HG03439 (cell line): ENCODE measurements around the gene LILRA2.
"Not testable (repeated sequence)": the region's sequence is repeated elsewhere in the genome, so short reads cannot be mapped to it uniquely, and the experiment has no call there.

Experiments
- ATAC-seq: cut with Tn5 transposase; IDR thresholded peaks from one replicate; pipeline ENCODE4 v1.9.1; 2021; ENCODE audit warnings: mild to moderate bottlenecking, moderate library complexity; ENCODE audit not compliant: unreplicated experiment

LILRA2 gene

DNA sequence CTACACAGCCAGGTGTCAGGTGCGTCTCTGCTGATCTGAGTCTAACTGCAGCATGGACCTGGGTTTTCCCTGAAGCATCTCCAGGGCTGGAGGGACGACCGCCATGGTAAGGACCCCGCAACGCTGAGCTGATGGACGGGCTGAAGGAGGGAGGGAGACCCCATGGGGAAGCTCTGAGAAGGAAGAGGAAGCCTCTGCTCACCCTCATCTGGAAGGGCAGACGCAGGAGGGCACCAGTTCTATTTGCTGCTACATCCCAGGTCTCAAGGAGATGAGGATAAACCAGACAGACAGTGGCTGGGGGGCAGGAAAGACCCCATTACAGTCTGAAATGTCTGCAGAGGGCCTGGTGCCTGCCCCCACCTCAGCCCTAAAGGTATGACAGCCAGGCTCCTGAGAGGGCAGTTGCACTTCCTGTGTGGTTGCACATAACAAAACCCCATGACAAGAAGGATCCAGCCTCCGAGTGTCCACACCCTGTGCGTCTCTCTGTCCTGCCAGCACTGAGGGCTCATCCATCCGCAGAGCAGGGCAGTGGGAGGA lies at the start of gene LILRA2:
Gene LILRA2 (plus strand): TSS at position 461 of the 543 bp plus-strand sequence. CDS start 89 bp downstream, outside the sequence.
- no peak for ATAC-seq

GRCh38 chr19:54525636-54526035 lies 48.0 kb upstream of the LILRA2 start:
- no peak for ATAC-seq

DNA sequence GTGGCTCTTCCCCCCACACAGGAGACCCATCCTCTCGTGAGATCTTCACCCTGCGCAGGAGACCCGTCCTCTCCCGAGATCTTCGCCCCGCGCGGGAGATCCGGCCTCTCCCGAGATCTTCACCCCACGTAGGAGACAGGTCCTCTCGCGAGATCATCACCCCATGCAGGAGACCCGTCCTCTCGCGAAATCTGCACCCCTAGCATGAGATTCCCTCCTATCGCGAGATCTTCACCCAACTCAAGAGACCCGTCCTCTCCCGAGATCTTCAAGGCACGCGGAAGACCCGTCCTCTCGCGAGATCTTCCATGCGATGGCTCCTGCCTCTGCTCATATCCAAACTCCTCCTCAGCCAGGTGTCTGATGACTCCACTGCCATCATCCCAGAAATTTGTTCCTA lies 46.6 kb upstream of the LILRA2 start:
- no peak for ATAC-seq

GRCh38 chr19:54530866-54531265 lies 42.7 kb upstream of the LILRA2 start:
- ATAC-seq = no peak

- no peak for ATAC-seq
Measured at GRCh38 chr19:54532528-54532927, 41.1 kb upstream of the LILRA2 start.

- ATAC-seq = no peak
Measured at GRCh38 chr19:54533476-54533875, 40.1 kb upstream of the LILRA2 start.

DNA sequence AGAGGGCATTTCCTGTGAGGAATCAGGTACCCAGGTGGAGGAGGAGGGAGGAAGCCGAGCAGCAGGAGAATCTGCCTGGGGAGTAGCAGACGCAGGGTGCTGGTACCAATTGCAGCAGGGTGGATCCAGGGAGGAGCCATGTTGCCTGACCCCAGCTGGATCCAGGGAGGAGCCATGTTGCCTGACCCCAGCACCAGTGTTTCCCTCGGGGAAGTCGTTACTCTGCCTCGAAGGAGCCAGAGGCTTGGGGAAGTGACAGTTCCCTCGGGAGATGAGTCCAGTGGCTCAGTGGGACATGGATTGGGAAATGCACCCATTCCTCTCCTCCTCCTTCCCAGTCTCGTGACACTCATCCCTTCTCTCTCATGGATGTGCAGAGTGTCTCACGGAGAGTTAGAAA lies 39.4 kb upstream of the LILRA2 start:
- no peak for ATAC-seq

GRCh38 chr19:54535601-54536000 lies 38.0 kb upstream of the LILRA2 start:
- ATAC-seq = no peak

DNA sequence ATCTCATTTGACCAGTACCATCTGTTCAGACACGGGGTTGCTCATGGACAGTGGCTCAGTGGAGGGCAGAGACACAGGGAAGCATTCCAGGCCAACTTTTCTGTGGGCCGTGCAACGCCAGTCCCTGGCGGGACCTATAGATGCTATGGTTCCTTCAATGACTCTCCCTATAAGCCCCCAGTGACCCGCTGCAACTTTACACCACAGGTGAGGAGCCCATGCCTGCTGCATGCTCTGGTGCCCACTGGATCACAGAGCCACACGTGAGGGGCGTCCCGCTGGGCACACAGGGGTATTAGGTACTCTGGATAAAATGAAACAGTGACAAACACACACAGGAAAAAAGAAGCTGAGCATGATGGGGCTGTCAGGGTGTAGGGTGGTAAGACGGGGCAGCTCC lies 36.6 kb upstream of the LILRA2 start:
- ATAC-seq = no peak

GRCh38 chr19:54541712-54542111 lies 31.9 kb upstream of the LILRA2 start:
- no peak for ATAC-seq

DNA sequence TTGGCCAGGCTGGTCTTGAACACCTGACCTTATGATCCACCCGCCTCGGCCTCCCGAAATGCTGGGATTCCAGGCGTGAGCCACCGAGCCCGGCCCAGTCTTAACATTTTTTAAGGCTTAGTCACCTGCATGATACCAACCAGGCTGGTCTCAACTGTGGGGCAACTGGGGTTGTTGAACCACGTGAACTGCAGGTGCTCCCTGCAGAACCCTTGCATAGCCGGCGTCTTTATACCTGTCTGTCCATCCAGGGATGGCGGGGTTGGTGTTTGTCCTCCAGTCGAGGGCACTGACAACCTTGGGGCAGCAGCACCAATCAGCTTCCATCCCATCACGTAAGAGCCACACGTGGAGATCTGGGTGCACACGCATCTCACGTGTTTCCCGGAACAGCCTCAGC lies 24.8 kb upstream of the LILRA2 start:
- no peak for ATAC-seq

GRCh38 chr19:54549224-54549623 lies 24.4 kb upstream of the LILRA2 start:
- no peak for ATAC-seq

GRCh38 chr19:54551293-54551692 lies 22.3 kb upstream of the LILRA2 start:
- ATAC-seq = no peak

DNA sequence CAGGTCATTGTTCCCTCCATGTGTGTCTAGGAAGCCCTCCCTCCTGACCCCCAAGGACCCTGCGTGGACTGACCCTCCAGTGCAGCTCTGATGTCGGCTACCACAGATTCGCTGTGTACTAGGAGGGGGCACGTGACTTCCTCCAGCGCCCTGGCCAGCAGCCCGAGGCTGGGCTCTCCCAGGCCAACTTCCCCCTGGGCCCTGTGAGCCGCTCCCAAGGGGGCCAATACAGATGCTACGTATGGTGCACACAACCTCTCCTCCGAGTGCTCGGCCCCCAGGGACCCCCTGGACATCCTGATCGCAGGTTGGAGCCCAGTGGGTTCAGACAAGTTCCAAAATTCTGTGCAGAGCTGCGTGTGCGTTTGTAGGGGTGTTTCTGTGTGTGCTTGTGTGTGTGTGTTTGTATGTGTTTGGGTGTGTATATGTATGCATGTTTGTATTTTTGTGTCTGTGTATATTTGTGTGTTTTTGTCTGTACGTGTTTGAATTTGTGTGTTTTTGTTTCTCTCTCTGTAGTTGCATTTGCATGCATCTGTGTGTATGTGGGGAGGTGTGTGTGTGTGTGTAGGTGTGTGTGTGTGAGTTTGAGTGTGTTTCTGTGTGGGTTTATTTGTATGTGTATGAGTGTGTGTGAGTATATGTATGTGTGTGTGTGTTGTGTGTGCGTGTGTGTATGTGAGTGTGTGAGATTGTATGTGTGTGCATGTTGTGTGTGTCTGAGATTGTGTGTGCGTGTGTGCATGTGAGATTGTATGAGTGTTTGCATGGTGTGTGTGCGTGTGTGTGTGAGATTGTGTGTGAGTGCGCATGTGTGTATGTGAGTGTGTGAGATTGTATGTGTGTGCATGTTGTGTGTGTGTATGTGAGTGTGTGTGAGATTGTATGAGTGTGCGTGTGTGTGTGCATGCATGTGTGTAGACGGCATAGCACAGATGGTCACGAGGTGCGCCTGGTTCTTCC lies 21.4 kb upstream of the LILRA2 start:
- no peak for ATAC-seq

GRCh38 chr19:54552913-54553310 lies 20.7 kb upstream of the LILRA2 start:
- ATAC-seq = no peak

DNA sequence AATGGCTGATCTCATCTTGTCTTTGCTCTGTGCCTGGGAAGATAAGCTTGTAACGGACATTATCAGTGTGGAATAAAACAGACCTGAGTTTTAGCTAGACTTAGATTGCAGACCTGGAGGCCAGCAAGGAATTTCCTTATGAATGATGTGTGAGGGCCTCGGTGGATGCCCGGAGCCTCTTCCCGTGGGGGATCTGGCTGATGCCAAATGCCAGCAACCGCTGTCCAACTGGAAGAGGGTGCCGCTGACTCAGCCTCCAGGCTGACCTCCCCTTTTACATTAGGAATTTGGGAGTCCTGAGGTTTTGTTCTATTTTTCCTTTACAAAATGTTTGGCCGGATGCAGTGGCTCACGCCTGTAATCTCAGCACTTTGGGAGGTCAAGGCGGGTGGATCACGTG lies 19.6 kb upstream of the LILRA2 start:
- no peak for ATAC-seq

GRCh38 chr19:54554896-54555295 lies 18.7 kb upstream of the LILRA2 start:
- ATAC-seq = no peak

GRCh38 chr19:54556194-54556593 lies 17.4 kb upstream of the LILRA2 start:
- ATAC-seq = no peak

DNA sequence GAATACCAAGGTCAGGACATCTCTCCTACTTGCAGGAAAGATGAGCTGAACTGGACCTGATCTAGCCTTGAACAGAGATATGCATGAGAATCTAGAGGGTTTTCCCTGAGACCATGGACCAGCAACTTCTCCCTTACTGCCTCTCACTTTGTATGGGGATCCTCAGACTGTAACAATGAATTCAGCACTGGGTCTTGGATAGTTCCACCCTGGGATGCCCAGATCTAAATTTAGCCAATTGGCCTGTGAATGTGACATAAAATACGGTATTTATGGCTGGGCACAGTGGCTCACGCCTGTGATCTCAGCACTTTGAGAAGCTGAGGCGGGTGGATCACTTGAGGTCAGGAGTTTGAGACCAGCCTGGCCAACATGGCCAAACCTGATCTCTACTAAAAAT lies 15.3 kb upstream of the LILRA2 start:
- no peak for ATAC-seq

GRCh38 chr19:54560881-54561385 lies 12.7 kb upstream of the LILRA2 start:
- ATAC-seq = no peak

- no peak for ATAC-seq
Measured at GRCh38 chr19:54561840-54562239, 11.8 kb upstream of the LILRA2 start.

- not testable (repeated sequence) for ATAC-seq
Measured at GRCh38 chr19:54563206-54563605, 10.4 kb upstream of the LILRA2 start.
